CD4-positive, alpha-beta T cell treated with Interleukin-12 subunit alpha and Interleukin-12 subunit beta, for 1 hour (primary cell): Measurements from ENCODE around the gene TNFAIP8.

ENCODE experiments used
- DNase-seq: peaks from one replicate; pipeline ENCODE4 v3.0.0-alpha.2; 2020

Gene TNFAIP8

DNA sequence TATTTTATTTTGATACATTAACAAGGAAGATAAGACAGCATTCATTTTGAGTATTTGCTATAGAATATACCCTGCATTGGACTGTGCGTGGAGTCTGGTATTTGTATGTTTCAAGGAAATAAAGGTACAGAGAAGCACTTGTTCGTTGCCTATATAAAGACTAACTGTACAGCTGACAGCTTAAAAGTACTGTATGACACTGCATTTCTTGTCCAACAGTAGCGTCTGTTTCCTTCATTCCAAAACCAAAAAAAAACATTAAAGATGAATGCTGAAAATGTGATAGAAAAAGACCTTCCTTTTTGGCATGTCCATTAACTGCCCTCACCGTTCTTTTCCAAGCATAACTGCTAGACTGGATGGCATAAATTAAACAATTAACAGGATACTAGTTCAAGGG lies 15.3 kb downstream of the TNFAIP8 start:
- DNase-seq: no peak

- DNase-seq: no peak
Measured at GRCh38 chr5:119373449-119373858, 17.6 kb downstream of the TNFAIP8 start.

GRCh38 chr5:119374901-119375300 lies 19.1 kb downstream of the TNFAIP8 start:
- DNase-seq: no peak

GRCh38 chr5:119377066-119377465 lies 21.2 kb downstream of the TNFAIP8 start:
- no peak for DNase-seq

- no peak for DNase-seq
Measured at GRCh38 chr5:119378075-119378700, 22.4 kb downstream of the TNFAIP8 start.

- DNase-seq: no peak
Measured at GRCh38 chr5:119379096-119379495, 23.3 kb downstream of the TNFAIP8 start.

- no peak for DNase-seq
Measured at GRCh38 chr5:119379942-119380547, 24.2 kb downstream of the TNFAIP8 start.

- no peak for DNase-seq
Measured at GRCh38 chr5:119382169-119382568, 26.4 kb downstream of the TNFAIP8 start.

GRCh38 chr5:119383008-119383407 lies 27.2 kb downstream of the TNFAIP8 start:
- DNase-seq: no peak

GRCh38 chr5:119385136-119385535 lies 29.3 kb downstream of the TNFAIP8 start:
- DNase-seq: no peak

GRCh38 chr5:119385536-119386128 lies 29.8 kb downstream of the TNFAIP8 start:
- no peak for DNase-seq

DNA sequence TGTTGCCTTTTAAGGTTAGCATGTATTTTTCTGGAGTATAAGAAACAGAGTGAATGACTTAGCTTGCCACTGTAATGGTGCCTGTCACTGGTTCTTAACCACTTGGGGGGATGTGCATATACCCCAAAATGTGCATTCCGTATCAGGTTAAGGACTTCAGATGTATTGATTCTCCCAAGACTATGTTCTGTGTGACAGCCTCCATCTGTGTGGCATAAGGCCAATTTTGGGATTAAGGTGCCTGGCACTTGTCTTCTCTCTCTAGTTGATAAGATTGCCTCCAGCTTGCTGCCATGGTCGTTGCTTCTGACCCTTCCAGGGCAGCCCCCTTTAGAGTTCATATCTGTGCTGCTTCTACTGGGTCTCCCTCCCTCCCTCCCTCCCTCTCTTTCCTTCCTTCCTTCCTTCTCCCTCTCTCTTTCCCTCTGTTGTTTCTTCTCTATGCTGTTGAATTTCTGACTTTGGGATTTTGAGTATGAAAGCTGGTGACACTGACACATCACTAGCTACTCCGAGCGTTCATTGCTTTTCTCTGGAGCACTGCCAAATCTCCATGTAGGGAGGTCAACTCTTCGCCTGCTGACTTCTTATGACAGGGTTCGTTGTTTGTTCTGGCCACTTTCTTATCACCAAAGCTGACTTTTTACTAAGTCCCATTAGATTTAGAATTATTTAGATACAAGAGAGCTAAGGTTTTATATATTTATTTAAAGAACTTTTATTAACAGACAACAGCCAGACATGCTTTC lies 31.0 kb downstream of the TNFAIP8 start:
- DNase-seq: no peak

GRCh38 chr5:119387945-119388618 lies 32.3 kb downstream of the TNFAIP8 start:
- DNase-seq: no peak

- no peak for DNase-seq
Measured at GRCh38 chr5:119388619-119389190, 32.9 kb downstream of the TNFAIP8 start.

GRCh38 chr5:119389288-119390030 lies 33.6 kb downstream of the TNFAIP8 start:
- DNase-seq: no peak

GRCh38 chr5:119390404-119390803 lies 34.6 kb downstream of the TNFAIP8 start:
- DNase-seq: no peak

DNA sequence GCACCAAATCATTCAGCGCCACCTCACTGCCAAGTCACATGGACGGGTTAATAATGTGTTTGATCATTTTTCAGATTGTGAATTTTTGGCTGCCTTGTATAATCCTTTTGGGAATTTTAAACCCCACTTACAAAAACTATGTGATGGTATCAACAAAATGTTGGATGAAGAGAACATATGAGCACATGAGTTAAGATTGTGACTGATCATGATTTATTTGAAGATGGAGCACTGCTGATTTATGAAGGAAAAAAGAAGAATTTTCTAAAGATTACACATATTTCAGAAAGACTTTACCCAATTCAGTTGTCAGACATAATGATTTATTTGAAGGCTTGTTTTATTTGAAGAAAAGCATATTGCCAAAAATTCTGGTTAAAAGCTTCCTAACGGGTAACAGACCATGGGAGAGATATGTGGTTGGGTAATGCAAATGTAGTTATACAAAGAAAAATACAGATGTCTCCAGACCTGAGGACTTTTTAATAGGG lies 37.4 kb downstream of the TNFAIP8 start:
- DNase-seq: no peak

- no peak for DNase-seq
Measured at GRCh38 chr5:119393746-119394145, 37.9 kb downstream of the TNFAIP8 start.

GRCh38 chr5:119395080-119395836 lies 39.4 kb downstream of the TNFAIP8 start:
- no peak for DNase-seq

DNA sequence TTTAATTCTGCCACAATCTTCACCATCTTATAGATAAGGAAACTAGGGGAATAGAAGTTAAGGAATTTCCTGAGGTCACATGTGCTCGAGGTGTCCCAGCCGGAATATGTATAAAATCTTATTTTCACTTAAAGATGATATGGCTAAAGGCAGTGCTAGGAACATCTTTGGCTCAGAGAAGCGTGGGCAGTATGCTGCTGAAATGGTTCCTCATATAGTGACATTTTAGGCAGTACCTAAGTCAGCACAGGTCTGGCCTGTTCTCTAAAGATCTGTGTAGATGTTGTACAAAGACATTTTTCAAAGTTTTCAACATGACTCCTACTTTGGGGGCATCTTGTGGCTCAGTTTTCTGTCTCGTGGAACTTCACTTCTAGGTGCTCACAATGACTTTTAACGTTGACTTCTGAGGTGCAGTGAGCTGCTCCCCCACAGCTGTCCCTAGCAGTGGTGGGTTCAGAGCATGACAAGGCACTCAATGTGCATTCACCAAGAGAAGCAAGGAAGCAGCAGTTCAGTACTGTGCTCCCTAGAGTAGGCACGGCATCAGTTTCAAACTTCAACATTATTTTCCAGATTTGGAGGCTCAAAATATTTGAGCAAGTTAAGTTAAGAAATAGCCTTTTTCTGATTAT lies 40.3 kb downstream of the TNFAIP8 start:
- no peak for DNase-seq
